ENCODE data around the gene RFX1.
"Not testable (repeated sequence)": the region's sequence is repeated elsewhere in the genome, so short reads cannot be mapped to it uniquely, and the experiment has no call there.

Gene RFX1

GRCh38 chr19:13978351-13979243 is 27.5 kb downstream of the RFX1 start:
- DNase-seq: peak; percentile 41

- DNase-seq: no peak
Observed at GRCh38 chr19:13977803-13978202, 28.3 kb downstream of the RFX1 start.

- DNase-seq: no peak
Observed at GRCh38 chr19:13976446-13976845, 29.7 kb downstream of the RFX1 start.

GRCh38 chr19:13975870-13976269 is 30.2 kb downstream of the RFX1 start:
- DNase-seq: no peak

DNA sequence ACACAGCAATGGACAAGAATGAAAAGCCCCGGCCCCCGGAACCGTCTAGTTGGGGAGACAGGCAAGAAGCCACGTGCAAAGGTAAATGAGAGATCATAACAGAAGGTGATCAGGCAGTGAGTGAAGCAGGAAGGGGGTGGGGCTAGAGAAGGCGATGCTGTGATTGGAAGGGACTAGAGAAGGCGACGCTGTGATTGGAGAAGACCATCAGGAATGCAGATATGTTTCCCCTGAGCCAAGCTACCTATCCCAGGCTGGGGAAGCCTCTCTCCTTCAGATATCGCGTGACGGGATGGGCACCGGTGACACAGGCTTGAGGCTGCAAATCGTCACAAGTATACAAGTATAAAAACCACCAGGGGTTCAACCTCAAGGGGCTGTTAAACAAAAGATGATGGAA is 32.0 kb downstream of the RFX1 start:
- DNase-seq: peak; percentile 75

GRCh38 chr19:13973479-13973878 is 32.6 kb downstream of the RFX1 start:
- DNase-seq: not testable (repeated sequence)

DNA sequence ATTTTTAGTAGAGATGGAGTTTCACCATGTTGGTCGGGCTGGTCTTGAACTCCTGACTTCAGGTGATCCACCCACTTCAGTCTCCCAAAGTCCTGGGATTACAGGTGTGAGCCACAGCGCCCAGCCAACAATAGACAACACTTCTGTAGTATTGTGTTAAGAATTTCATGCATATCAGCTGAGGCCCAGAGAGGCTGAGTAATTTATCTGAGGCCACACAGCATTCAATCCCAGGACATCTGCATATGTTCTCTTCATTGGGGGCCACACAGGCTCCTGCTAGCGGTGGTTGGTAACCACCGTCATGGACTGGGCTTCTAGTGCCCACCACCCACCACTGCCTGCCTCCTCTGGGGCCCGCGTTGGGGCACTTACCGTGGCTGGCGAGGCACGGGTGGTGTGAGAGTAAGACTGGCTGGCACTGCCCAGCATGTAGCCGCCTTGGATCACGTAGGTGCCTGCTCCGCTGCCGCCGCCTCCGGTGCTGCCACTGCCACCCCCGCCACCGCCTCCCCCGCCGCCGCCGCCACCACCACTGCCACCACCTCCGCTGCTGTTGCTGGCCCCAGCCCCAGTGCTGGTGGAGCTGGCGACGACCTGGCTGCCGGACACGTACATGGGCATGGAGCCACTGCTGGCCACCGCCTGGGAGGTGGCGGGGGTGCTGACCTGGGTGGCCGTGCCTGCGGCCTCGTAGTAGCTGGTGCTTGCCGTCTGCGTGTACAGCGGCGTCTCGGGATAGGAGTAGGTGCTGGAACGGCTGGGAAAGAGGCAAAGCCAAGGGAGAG is 33.6 kb downstream of the RFX1 start:
- DNase-seq: no peak

- not testable (repeated sequence) for DNase-seq
Observed at GRCh38 chr19:13971868-13972267, 34.3 kb downstream of the RFX1 start.

DNA sequence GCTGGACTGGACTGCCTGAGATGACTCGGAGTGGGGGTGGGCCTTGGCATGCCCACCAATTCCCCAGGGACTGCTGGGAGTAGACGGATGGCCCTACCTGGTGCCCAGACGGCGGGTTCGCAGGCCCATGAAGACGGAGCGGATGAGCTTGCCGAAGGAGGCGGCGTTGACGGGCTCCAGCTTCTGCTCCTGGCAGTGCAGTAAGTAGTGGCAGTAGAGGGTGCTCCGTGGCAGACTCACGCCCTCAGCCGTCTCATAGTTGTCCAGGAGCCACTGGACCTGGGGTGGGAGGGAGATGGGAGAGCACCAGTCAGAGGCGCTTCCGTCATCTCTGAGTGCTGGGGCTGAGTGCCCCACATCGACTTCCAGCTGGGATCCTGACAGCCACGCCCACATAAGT is 36.2 kb downstream of the RFX1 start:
- no peak for DNase-seq

DNA sequence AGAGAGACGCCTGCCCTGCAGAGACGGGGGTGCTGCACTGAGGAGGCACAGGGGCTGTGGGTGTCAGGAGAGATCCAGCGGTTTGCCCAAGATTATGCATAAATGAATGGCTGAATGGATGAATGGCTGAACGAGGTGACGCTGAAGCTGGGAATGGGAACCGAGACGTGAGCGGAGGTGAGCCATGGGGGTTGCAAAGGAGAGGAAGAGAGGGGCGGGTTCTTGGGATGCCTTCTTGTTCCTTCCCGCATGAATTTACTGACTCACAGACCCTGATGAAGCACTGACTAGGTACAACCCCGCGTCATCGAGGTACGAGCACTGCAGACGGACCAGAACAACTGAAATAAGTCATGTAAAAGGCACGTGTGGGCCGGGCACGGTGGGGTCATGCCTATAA is 37.1 kb downstream of the RFX1 start:
- no peak for DNase-seq

DNA sequence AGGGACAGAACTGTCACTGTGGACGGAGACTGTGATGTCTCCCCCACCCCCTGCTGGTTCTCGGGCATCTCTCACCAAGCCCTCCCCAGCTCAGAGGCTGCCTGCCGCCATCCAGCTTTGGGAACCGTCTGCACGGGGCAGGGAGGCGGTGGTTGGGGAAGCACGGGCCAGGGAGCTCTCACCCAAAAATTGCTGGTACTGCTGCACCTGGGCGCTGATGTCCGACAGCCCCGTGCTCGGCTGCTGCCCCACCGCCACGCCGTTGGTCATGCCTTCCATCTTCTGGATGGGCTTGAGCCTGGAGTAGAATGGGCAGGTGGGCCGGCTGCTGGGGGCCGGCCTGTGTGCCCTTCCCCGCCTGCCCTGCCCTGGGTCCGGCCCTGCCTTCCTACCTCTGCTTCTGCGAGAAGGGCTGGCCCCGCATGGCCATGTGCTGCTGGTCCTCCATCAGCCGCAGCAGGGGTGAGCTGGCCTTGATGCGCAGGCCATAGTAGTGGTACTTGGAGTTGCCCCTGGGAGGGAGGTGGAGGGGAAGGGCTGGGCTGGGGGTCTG is 37.7 kb downstream of the RFX1 start:
- no peak for DNase-seq

DNA sequence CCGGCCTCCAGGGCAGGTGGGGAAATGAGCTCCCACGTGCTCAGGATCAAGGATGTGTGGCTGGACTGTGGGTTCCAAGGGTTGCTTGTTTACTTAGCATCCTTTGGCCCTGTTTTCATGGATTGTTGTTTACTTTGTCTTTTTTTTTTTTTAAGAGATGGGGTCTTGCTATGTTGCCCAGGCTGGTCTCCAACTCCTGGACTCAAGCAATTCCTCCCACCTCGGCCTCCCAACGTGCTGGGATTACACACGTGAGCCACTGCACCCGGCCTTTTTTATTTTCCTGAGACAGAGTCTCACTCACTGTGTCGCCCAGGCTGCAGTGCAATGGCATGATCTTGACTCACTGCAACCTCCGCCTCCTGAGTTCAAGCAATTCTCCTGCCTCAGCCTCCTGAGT is 38.9 kb downstream of the RFX1 start:
- DNase-seq: not testable (repeated sequence)

GRCh38 chr19:13966684-13967128 is 39.4 kb downstream of the RFX1 start:
- no peak for DNase-seq

- no peak for DNase-seq
Observed at GRCh38 chr19:13965926-13966683, 40.0 kb downstream of the RFX1 start.

GRCh38 chr19:13965377-13965896 is 40.7 kb downstream of the RFX1 start:
- DNase-seq: no peak

DNA sequence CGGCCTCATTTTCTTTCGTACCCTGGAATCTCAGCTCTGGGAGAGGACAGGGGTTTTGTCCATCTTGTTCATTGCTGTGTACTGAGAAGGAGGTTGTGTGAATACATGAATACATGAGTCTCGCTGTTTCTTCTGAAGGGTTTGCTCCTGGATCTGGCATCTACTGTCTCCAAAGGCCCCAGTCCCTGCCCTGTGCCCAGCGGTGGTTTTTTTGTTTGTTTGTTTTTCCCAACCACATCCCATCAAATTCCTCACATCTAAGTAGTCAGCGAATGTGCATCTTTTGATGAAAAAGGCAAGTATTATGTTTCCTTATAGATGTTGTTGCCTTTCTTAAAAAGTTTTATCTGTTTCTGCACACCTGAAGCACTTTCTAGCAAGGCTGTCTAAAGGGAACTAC is 41.3 kb downstream of the RFX1 start:
- no peak for DNase-seq

DNA sequence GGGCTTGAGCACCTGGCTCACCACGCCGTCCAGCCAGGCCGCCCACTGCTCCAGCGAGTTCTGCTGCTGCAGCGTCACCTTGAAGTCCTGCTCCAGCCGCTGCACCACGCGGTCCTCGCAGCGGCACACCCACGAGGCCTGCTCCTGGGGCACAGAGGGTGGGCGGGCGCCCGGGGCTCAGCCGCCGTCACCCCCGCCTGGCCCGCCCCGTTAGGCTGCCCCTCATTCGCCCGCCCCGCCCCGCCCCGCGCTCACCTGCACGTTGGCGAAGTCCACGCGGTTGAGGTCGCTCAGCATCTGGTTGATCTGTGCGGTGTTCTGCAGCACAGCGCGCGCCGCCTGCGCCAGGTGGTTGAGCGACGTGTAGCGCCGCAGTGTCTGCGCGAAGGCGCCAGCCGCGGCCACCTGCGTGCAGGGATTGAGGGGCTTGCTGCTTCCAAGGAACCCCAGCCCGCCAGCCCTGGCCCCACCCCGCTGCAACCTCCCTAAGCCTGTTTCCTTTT is 42.5 kb downstream of the RFX1 start:
- DNase-seq: no peak

DNA sequence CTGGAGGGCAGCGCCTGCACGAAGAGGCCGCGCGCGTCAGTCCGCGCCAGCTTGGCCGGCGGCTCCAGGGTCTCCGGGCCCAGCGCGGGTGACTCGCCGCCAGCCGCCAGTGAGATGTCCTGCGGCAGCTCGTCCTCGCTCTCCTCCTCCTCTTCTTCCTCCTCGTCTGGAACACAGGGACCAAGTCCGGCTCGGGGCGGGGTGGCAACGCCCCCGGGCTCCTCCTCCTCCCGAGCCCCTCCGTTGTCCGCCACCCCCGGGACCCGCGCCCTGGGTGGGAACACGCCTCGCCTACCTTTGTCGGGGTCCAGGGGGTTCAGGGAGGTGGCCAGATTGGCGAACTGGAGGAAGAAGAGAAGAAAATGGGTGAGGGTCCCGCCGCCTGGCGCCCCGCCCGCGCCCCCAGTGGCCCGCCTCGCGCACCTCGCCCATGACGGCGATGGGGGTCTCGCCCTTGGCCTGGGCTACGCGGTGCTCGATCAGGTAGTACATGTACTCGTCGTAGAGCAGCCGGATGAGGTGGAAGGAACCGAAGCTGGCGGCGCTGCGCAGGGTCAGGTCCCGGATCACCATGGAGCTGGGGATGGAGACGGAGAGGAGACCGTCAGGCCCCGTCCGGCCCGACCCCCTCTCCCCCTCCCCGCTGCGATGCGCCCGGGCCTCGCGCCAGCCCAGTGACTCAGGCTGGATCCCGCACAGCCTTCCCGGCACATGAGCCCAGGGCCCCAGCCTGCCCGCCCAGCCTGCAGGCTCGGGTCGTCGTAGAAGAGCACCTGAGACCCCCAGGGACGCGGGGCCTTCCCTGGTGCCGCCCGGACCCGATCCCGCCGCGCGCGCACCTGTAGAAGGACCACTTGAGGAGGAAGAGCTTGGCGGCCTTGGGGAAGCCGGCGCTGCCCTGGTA is 43.2 kb downstream of the RFX1 start:
- no peak for DNase-seq

- DNase-seq: no peak
Observed at GRCh38 chr19:13961826-13962698, 44.1 kb downstream of the RFX1 start.

Data from CD4-positive, alpha-beta T cell treated with Interleukin-6 for 4 hours (primary cell).